Measurements from ENCODE around the gene ANKRD20A1.
"Not testable (repeated sequence)": the region's sequence is repeated elsewhere in the genome, so short reads cannot be mapped to it uniquely, and the experiment has no call there.

Gene ANKRD20A1

DNA sequence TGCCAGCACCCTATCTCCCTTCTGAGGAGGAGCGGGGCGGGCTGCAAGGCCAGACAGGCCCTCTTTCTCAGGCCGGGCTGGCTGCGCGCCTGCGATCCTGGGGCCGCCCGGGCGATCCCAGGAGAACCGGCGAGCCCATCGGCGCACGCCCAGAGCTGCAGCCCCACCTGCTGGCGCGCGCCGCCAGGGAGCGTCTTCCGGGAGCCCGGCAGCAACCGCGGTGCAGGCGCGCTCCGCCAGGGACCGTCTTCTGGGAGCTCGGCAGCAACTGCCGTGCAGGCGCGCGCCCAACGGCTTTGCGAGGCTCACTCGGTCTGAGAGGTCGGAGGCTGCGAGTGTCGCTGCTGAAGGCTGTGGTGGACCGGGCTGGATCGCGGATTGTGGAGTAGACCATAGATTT is at the start of gene ANKRD20A1:
ANKRD20A1 (plus strand) TSS at position 61 of the 400 bp plus-strand sequence. CDS start 496 bp downstream, outside the sequence.
- not testable (repeated sequence) for DNase-seq

DNA sequence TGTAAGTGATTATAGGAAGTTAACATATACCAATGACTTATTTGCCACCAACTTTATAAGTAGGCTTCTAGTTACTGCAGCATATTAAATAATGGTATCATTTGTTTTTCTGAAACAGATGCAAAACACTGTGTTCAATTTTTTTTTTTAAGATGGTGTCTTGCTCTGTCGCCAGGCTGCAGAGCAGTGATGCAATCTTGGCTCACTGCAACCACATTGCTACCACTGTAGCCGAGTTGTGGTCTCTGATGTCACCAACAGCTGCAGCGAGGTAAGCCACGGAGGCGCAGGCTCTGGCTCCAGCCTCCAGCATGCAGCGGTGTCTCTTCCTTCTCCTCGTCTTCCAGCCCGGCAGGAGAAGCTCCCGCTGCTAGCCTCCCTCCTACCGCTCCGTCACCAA is 26.6 kb upstream of the ANKRD20A1 start:
- DNase-seq, result not testable (repeated sequence)

Data from NK-92 treated with Interleukin-12 subunit alpha and Interleukin-12 subunit beta, amount 100 ng/mL, for 24 hours (cell line).